ENCODE measurements around the gene PIGN.

PIGN gene

GRCh38 chr18:61995618-61996017 is 191.2 kb downstream of the PIGN start:
- DNase-seq: no peak

GRCh38 chr18:61993831-61994230 is 193.0 kb downstream of the PIGN start:
- peak in 1 of 2 experiments; percentile 3 for DNase-seq

- no peak for DNase-seq
Observed at GRCh38 chr18:61992923-61993322, 193.9 kb downstream of the PIGN start.

- no peak for DNase-seq
Observed at GRCh38 chr18:61992285-61992684, 194.6 kb downstream of the PIGN start.

- DNase-seq: no peak
Observed at GRCh38 chr18:61991836-61992235, 195.0 kb downstream of the PIGN start.

- DNase-seq: peak; percentile 20 to 72
Observed at GRCh38 chr18:61991201-61991600, 195.7 kb downstream of the PIGN start.

Measured in NCI-H446 (cell line).